Endothelial cell of umbilical vein (primary cell): ENCODE measurements around the gene PCDHB12. TPM values are rescaled to one million over a fixed set of nuclear protein-coding genes. Genes with fewer than 3 reads are reported as not detected.
"Not testable (repeated sequence)": the region's sequence is repeated elsewhere in the genome, so short reads cannot be mapped to it uniquely, and the experiment has no call there.

ENCODE experiments used
- BruUV-seq: library from RNA; stranded (reverse); fragments of 400-500 nt; replicated peaks from 2 replicates; lab custom pipeline; 2021; lab: Mats Ljungman, UMichigan
- CTCF ChIA-PET: fragments of 300-600, 350-600 bp; sonication (Branson Sonifier 250); formaldehyde crosslinking; loops from one replicate; lab custom pipeline; 2021; ENCODE audit warnings: antibody characterized with exemption, inconsistent platforms; lab: Charles Lee
- POLR2A ChIA-PET: fragments of 300-600, 350-600 bp; sonication (Branson Sonifier 250); formaldehyde crosslinking; loops from one replicate; lab custom pipeline; 2021; ENCODE audit warnings: antibody characterized with exemption, inconsistent platforms; lab: Charles Lee
- DNase-seq: peaks from one replicate; pipeline ENCODE4 v3.0.0-alpha.2; 2011; ENCODE audit warnings: low read depth, low spot score
- FAIRE-seq: peaks from 2 replicates; lab custom pipeline; 2011; peaks lifted over from hg19 to GRCh38; lab: Jason Lieb, UNC
- H2AFZ ChIP-seq: 2 replicates; pipeline ENCODE4 v1.6.0; 2012; ENCODE audit warnings: low read depth, low read length, control low read depth, inconsistent platforms
- H3K27ac ChIP-seq: 2 replicates; pipeline ENCODE4 v1.5.1; 2011; ENCODE audit warnings: low read depth, mild to moderate bottlenecking, control low read depth, low read length, moderate library complexity; ENCODE audit not compliant: insufficient read depth
- H3K27me3 ChIP-seq, 2 experiments: 2 replicates each; pipeline versions ENCODE4 v1.6.0 to v1.6.1; 2011; ENCODE audit warnings: low read length in 2 of 2, mixed read lengths in 1 of 2; ENCODE audit not compliant: control insufficient read depth in 2 of 2, insufficient read depth in 2 of 2
- H3K36me3 ChIP-seq, 2 experiments: 2 replicates in 1 of 2; 3 replicates in 1 of 2; pipeline ENCODE4 v1.5.1; 2011; ENCODE audit warnings: low read length in 2 of 2, mild to moderate bottlenecking in 1 of 2, moderate library complexity in 1 of 2; ENCODE audit not compliant: control insufficient read depth in 2 of 2, insufficient read depth in 2 of 2; ENCODE audit errors: extremely low read depth in 1 of 2
- H3K4me1 ChIP-seq: 3 replicates; pipeline ENCODE4 v1.5.1; 2011; ENCODE audit warnings: mild to moderate bottlenecking, low read length; ENCODE audit not compliant: control insufficient read depth, insufficient read depth; ENCODE audit errors: extremely low read depth
- H3K4me2 ChIP-seq: 2 replicates; pipeline ENCODE4 v1.6.1; 2011; ENCODE audit warnings: low read length, control low read depth, mixed read lengths; ENCODE audit not compliant: insufficient read depth
- H3K4me3 ChIP-seq, 3 experiments: fragments of 200-600 bp in 1 of 3; sonication (generic), shearing (Covaris generic) in 1 of 3; replicated peaks in 1 of 3; 2 replicates each; pipeline ENCODE4 v1.5.1; 2011 to 2016; ENCODE audit warnings: control low read depth in 3 of 3, low read length in 3 of 3, mild to moderate bottlenecking in 2 of 3, inconsistent platforms in 1 of 3, low read depth in 1 of 3, moderate library complexity in 1 of 3; ENCODE audit not compliant: insufficient read depth in 1 of 3
- H3K79me2 ChIP-seq: 2 replicates; pipeline ENCODE4 v1.6.0; 2012; ENCODE audit warnings: low read length, inconsistent platforms; ENCODE audit not compliant: control insufficient read depth, insufficient read depth
- H3K9ac ChIP-seq: replicated peaks from 2 replicates; pipeline ENCODE3; 2011; ENCODE audit warnings: low read length, control low read depth; ENCODE audit not compliant: insufficient read depth; ENCODE audit errors: extremely low read depth
- H3K9me1 ChIP-seq: replicated peaks from 3 replicates; pipeline ENCODE4 v1.6.0; 2011; ENCODE audit warnings: mild to moderate bottlenecking, low read length; ENCODE audit not compliant: control insufficient read depth, insufficient read depth; ENCODE audit errors: extremely low read depth
- H3K9me3 ChIP-seq: replicated peaks from 2 replicates; pipeline ENCODE4 v1.5.1; 2012; ENCODE audit warnings: low read length, inconsistent platforms; ENCODE audit not compliant: control insufficient read depth, insufficient read depth
- H4K20me1 ChIP-seq: replicated peaks from 2 replicates; pipeline ENCODE3; 2011; ENCODE audit warnings: mild to moderate bottlenecking, low read length; ENCODE audit not compliant: control insufficient read depth, insufficient read depth; ENCODE audit errors: extremely low read depth
- EZH2 ChIP-seq: IDR thresholded peaks from 2 replicates; pipeline ENCODE4 v1.6.1; 2012; ENCODE audit warnings: borderline replicate concordance, low read depth, mild to moderate bottlenecking, moderate library complexity, low read length, inconsistent platforms; ENCODE audit not compliant: severe bottlenecking
- FOS ChIP-seq: IDR thresholded peaks from 2 replicates; pipeline ENCODE4 v1.6.1; 2011; ENCODE audit warnings: mild to moderate bottlenecking, low read length, moderate library complexity, borderline replicate concordance; ENCODE audit not compliant: insufficient read depth
- GATA2 ChIP-seq: IDR thresholded peaks from 2 replicates; pipeline ENCODE4 v1.7.0; 2011; ENCODE audit warnings: low read depth, mild to moderate bottlenecking, moderate library complexity, mixed read lengths, low read length; ENCODE audit not compliant: insufficient read length, insufficient read depth
- JUN ChIP-seq: IDR thresholded peaks from 2 replicates; pipeline ENCODE4 v1.6.1; 2011; ENCODE audit warnings: borderline replicate concordance, low read depth; ENCODE audit not compliant: insufficient read length, insufficient read depth
- MYC ChIP-seq: IDR thresholded peaks from one replicate; pipeline ENCODE4 v1.6.1; 2011; ENCODE audit warnings: mild to moderate bottlenecking, low read depth, low read length
- POLR2A ChIP-seq: IDR thresholded peaks from 2 replicates; pipeline ENCODE4 v1.6.1; 2012; ENCODE audit warnings: low read depth, mild to moderate bottlenecking, control low read depth, low read length
- POLR2AphosphoS5 ChIP-seq: IDR thresholded peaks from 2 replicates; pipeline ENCODE4 v1.6.1; 2012; ENCODE audit warnings: low read depth, mild to moderate bottlenecking, control low read depth, low read length, moderate library complexity; ENCODE audit not compliant: insufficient read depth
- dilution Hi-C: fragments of 300-500 bp; cut with MboI; formaldehyde crosslinking; loops from one replicate; pipeline ENCODE4 v1.15.0; 2019; ENCODE audit warnings: low sequenced_read_pairs; ENCODE audit not compliant: extremely low pct_ligation_motif_present
- intact Hi-C: fragments of 100-400 bp; cut with micrococcal nuclease; formaldehyde crosslinking; loops from one replicate; pipeline ENCODE4 v1.10.0; 2022
- polyA plus RNA-seq, 4 experiments: library from polyadenylated mRNA; depleted of rRNA in 3 of 4; stranded (reverse) in 3 of 4; unstranded in 1 of 4; fragments of >200 nt; gene quantifications; 2 replicates each; pipeline versions ENCODE4 v1.2.1 to v1.2.3, GENCODE V29; 2011 to 2012; ENCODE audit warnings: missing spikeins in 1 of 4
- total RNA-seq: library from RNA; stranded (reverse); gene quantifications from 2 replicates; pipeline ENCODE4 v1.2.3, GENCODE V29; 2021
- TF ChIP-seq, protein P1 (sequence below), 2 donors: IDR thresholded peaks; 1 replicate in 1 of 2; 2 replicates in 1 of 2; pipeline ENCODE4 v1.5.1; 2011; ENCODE audit warnings: low read length in 2 of 2, mild to moderate bottlenecking in 2 of 2, moderate library complexity in 2 of 2, control low read depth in 1 of 2, inconsistent platforms in 1 of 2, low read depth in 1 of 2; ENCODE audit not compliant: insufficient read depth in 1 of 2; ENCODE audit errors: extremely low read depth in 1 of 2
- TF ChIP-seq, protein P2 (sequence below): IDR thresholded peaks from 2 replicates; pipeline ENCODE4 v1.6.1; 2011; ENCODE audit not compliant: insufficient read depth, insufficient read length

The PCDHB12 gene
- total and polyA plus RNA-seq, 2 donors (not counting 3 experiments of a cell fraction or from before 2014, with no cell fraction given), result 0.20 to 0.36 TPM

DNA sequence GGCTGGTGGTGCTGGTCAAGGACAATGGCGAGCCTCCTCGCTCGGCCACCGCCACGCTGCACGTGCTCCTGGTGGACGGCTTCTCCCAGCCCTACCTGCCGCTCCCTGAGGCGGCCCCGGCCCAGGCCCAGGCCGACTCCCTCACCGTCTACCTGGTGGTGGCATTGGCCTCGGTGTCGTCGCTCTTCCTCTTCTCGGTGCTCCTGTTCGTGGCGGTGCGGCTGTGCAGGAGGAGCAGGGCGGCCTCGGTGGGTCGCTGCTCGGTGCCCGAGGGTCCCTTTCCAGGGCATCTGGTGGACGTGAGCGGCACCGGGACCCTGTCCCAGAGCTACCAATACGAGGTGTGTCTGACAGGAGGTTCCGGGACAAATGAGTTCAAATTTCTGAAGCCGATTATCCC lies 16.9 kb downstream of the PCDHB12 start:
- H2AFZ ChIP-seq, DNase-seq, H3K9me1 ChIP-seq, H3K4me1 ChIP-seq, H3K4me3 ChIP-seq, H3K79me2 ChIP-seq, H3K9me3 ChIP-seq, H3K36me3 ChIP-seq, H3K4me2 ChIP-seq, H3K27ac ChIP-seq, H3K9ac ChIP-seq, intact Hi-C loops, H3K27me3 ChIP-seq, H4K20me1 ChIP-seq, BruUV-seq, POLR2A ChIA-PET, dilution Hi-C loops, FAIRE-seq: not testable (repeated sequence)
- CTCF ChIA-PET, result interaction anchor here (1.3 kb wide), 1 partner anchor 338 kb away, joined by 4 read pairs; no protein-coding TSS in a partner anchor

DNA sequence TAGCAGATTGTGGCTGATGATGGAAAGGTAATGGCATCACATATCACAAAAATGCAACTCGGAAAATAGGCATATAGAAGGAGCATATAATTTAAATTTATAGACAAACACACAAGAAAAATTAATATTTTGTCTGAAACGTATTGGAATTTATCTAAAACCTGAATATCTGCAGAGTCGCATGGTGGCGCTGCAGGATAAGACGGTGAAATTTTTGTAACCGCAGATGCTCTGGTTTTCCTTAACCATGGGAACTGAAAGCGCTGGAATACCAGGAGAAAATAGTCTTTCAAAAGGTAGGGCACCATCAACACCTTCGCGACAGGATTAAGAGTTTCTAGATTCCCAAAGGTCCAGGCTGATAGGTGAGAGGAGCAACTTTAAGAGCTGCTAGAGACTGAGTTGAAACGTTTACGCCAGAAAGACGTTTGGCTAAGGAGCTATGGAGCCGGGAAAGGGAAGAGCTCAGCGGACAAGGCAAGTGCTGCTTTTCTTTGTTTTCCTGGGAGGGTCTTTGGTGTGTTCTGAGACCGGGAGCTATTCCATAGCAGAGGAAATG lies 25.7 kb downstream of the PCDHB12 start:
- Histone ChIP-seq H3K9me1 (no peaks in the 10 kb centered on the region), H3K9me3 (no peaks in the 10 kb centered on the region), H3K4me2 (no peak overlapping the region), H2AFZ (no peak overlapping the region), H3K9ac (no peak overlapping the region), H3K36me3 (no peaks in the 10 kb centered on the region), H4K20me1 (no peaks in the 10 kb centered on the region), H3K4me3 (no peak overlapping the region), H3K27me3 (peaks cover 0 to 5% of the 10 kb centered on the region in 2 experiments), H3K4me1 (no peaks in the 10 kb centered on the region), H3K79me2 (no peaks in the 10 kb centered on the region), H3K27ac (no peak overlapping the region)
- FAIRE-seq (no peak), DNase-seq (peak; percentile 20)
- intact Hi-C loops, result no loop called here
- POLR2A ChIA-PET, result no interaction called here
- TF ChIP-seq POLR2AphosphoS5 (no peak), EZH2 (no peak), JUN (no peak), GATA2 (no peak), FOS (no peak), POLR2A (no peak), MYC (no peak)
- TF ChIP-seq, protein P1, sequence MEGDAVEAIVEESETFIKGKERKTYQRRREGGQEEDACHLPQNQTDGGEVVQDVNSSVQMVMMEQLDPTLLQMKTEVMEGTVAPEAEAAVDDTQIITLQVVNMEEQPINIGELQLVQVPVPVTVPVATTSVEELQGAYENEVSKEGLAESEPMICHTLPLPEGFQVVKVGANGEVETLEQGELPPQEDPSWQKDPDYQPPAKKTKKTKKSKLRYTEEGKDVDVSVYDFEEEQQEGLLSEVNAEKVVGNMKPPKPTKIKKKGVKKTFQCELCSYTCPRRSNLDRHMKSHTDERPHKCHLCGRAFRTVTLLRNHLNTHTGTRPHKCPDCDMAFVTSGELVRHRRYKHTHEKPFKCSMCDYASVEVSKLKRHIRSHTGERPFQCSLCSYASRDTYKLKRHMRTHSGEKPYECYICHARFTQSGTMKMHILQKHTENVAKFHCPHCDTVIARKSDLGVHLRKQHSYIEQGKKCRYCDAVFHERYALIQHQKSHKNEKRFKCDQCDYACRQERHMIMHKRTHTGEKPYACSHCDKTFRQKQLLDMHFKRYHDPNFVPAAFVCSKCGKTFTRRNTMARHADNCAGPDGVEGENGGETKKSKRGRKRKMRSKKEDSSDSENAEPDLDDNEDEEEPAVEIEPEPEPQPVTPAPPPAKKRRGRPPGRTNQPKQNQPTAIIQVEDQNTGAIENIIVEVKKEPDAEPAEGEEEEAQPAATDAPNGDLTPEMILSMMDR (IDR thresholded peaks at IDR 0.05; ENCODE audit: extremely low read depth in 1 of 2, insufficient read depth in 1 of 2, low read depth in 1 of 2, low read length in 2 of 2), result no peak
- TF ChIP-seq, protein P2, sequence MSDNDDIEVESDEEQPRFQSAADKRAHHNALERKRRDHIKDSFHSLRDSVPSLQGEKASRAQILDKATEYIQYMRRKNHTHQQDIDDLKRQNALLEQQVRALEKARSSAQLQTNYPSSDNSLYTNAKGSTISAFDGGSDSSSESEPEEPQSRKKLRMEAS, result no peak
- CTCF ChIA-PET, result interaction anchor here (0.6 to 1.6 kb wide), 9 partner anchors 10 to 334 kb away, joined by 3 to 14 read pairs (median 5); partner anchors contain the start of genes PCDHB14, PCDHB15, PCDHGA11 and PCDHGA12
- BruUV-seq, result no TSS peak
- dilution Hi-C loops, result no loop called here
